Measurements from ENCODE around the gene ZNF317.
"Not testable (repeated sequence)": the region's sequence is repeated elsewhere in the genome, so short reads cannot be mapped to it uniquely, and the experiment has no call there.

Gene ZNF317

GRCh38 chr19:9189535-9189934, 49.3 kb downstream of the ZNF317 start:
- no peaks in the 10 kb centered on the region for H3K27me3 ChIP-seq (ENCODE audit: insufficient read depth, poor library complexity, severe bottlenecking)
- no peak for DNase-seq (ENCODE audit: low read depth in 1 of 2, low spot score in 1 of 2)
- H3K4me3 ChIP-seq (replicated peaks; ENCODE audit: insufficient read depth, low read length): no peak overlapping the region
- no peak overlapping the region for H3K27ac ChIP-seq (replicated peaks)
- no peak for TF ChIP-seq REST (IDR thresholded peaks at IDR 0.05; ENCODE audit: insufficient replicate concordance, low read depth)
- TF ChIP-seq CTCF (IDR thresholded peaks at IDR 0.05; ENCODE audit: insufficient read depth, low read length): no peak
- no peak for TF ChIP-seq GABPA (IDR thresholded peaks at IDR 0.05; ENCODE audit: low read depth)
- TF ChIP-seq POLR2AphosphoS5 (IDR thresholded peaks at IDR 0.05; ENCODE audit: low read depth): no peak
- no peak for TF ChIP-seq SPI1 (IDR thresholded peaks at IDR 0.05; ENCODE audit: borderline replicate concordance, low read depth)

- H3K4me3 ChIP-seq (replicated peaks; ENCODE audit: insufficient read depth, low read length); H3K27me3 ChIP-seq (ENCODE audit: insufficient read depth, poor library complexity, severe bottlenecking); H3K27ac ChIP-seq (replicated peaks): not testable (repeated sequence)
- peak in 1 of 2 experiments; percentile 35 for DNase-seq (ENCODE audit: low read depth in 1 of 2, low spot score in 1 of 2)
- peak; percentile 73 for TF ChIP-seq SPI1 (IDR thresholded peaks at IDR 0.05; ENCODE audit: borderline replicate concordance, low read depth)
Observed at GRCh38 chr19:9198044-9198443, 57.8 kb downstream of the ZNF317 start.

GRCh38 chr19:9205501-9206113, 65.4 kb downstream of the ZNF317 start:
- Histone ChIP-seq H3K27ac (replicated peaks) (no peak overlapping the region), H3K27me3 (ENCODE audit: insufficient read depth, poor library complexity, severe bottlenecking) (no peaks in the 10 kb centered on the region), H3K4me3 (replicated peaks; ENCODE audit: insufficient read depth, low read length) (no peak overlapping the region)
- peak; percentile 10 to 55 for DNase-seq (ENCODE audit: low read depth in 1 of 2, low spot score in 1 of 2)
- no peak for TF ChIP-seq POLR2AphosphoS5 (IDR thresholded peaks at IDR 0.05; ENCODE audit: low read depth)
- no peak for TF ChIP-seq REST (IDR thresholded peaks at IDR 0.05; ENCODE audit: insufficient replicate concordance, low read depth)
- TF ChIP-seq CTCF (IDR thresholded peaks at IDR 0.05; ENCODE audit: insufficient read depth, low read length): peak; percentile 73
